SU-DHL-6 (cell line): ENCODE measurements around the gene ANXA11.

ENCODE experiments used
- H2AFZ ChIP-seq: fragments of 200-600 bp; sonication (generic); 2 replicates; pipeline ENCODE4 v1.6.1; 2014; ENCODE audit warnings: low read depth, mild to moderate bottlenecking, moderate library complexity, mixed read lengths, antibody characterized with exemption, low read length; ENCODE audit not compliant: severe bottlenecking
- H3F3A ChIP-seq: fragments of 200-600 bp; shearing (Covaris generic); 2 replicates; pipeline ENCODE4 v1.6.0; 2016; ENCODE audit warnings: antibody characterized with exemption, mild to moderate bottlenecking; ENCODE audit not compliant: insufficient read depth
- H3K27ac ChIP-seq: fragments of 200-600 bp; sonication (generic); 2 replicates; pipeline ENCODE4 v1.5.1; 2016; ENCODE audit warnings: low read depth, mild to moderate bottlenecking, low read length, moderate library complexity, mixed read lengths
- H3K27me3 ChIP-seq: fragments of 200-600 bp; sonication (generic), shearing (Covaris generic); 2 replicates; pipeline ENCODE4 v1.6.0; 2014; ENCODE audit warnings: mild to moderate bottlenecking, low read length
- H3K36me3 ChIP-seq: fragments of 200-600 bp; sonication (generic); 2 replicates; pipeline ENCODE4 v1.6.1; 2014; ENCODE audit warnings: mild to moderate bottlenecking, low read length, mixed read lengths
- H3K4me2 ChIP-seq: fragments of 300-600, 200-600 bp; shearing (Covaris generic), sonication (generic); 2 replicates; pipeline ENCODE4 v1.6.0; 2014; ENCODE audit warnings: low read length, low read depth, mild to moderate bottlenecking; ENCODE audit not compliant: poor library complexity, severe bottlenecking
- H3K4me3 ChIP-seq: fragments of 200-600 bp; sonication (generic); 2 replicates; pipeline ENCODE4 v1.5.1; 2014; ENCODE audit warnings: antibody characterized with exemption, low read length, mild to moderate bottlenecking, mixed read lengths; ENCODE audit not compliant: insufficient read depth, poor library complexity, severe bottlenecking
- H3K79me2 ChIP-seq: fragments of 200-600 bp; sonication (generic); 2 replicates; pipeline ENCODE4 v1.6.1; 2014; ENCODE audit warnings: mild to moderate bottlenecking, low read length, moderate library complexity; ENCODE audit not compliant: insufficient read depth
- H3K9ac ChIP-seq: fragments of 200-600 bp; sonication (generic); 2 replicates; pipeline ENCODE4 v1.7.0; 2014; ENCODE audit warnings: mild to moderate bottlenecking, low read length
- H3K9me2 ChIP-seq: fragments of 200-600 bp; sonication (generic); replicated peaks from 2 replicates; pipeline ENCODE4 v1.6.1; 2014; ENCODE audit warnings: low read length; ENCODE audit not compliant: insufficient read depth
- H3K9me3 ChIP-seq: fragments of 200-600 bp; sonication (generic); 2 replicates; pipeline ENCODE4 v1.6.1; 2014; ENCODE audit warnings: low read length, mixed read lengths; ENCODE audit not compliant: insufficient read depth
- H4K20me1 ChIP-seq: fragments of 200-600 bp; sonication (generic); 2 replicates; pipeline ENCODE4 v1.6.1; 2014; ENCODE audit warnings: low read depth, mild to moderate bottlenecking, antibody characterized with exemption, low read length, moderate library complexity, mixed read lengths
- EZH2phosphoT487 ChIP-seq: fragments of 200-600 bp; sonication (generic), shearing (Covaris generic); conservative IDR thresholded peaks from 2 replicates; pipeline ENCODE4 v1.6.1; 2018; ENCODE audit warnings: mild to moderate bottlenecking, antibody characterized with exemption, low read length, moderate library complexity, mixed read lengths
- TF ChIP-seq, protein P1 (sequence below): fragments of 200-600 bp; sonication (generic); IDR thresholded peaks from one replicate; pipeline ENCODE4 v1.5.1; 2017; ENCODE audit warnings: antibody characterized with exemption, mild to moderate bottlenecking, low read length, moderate library complexity; ENCODE audit not compliant: insufficient read depth, poor library complexity, severe bottlenecking

The ANXA11 gene

GRCh38 chr10:80108576-80109239, 96.6 kb downstream of the ANXA11 start:
- no peak overlapping the region for H3K27ac ChIP-seq
- no peak overlapping the region for H3K9ac ChIP-seq
- H2AFZ ChIP-seq, result no peak overlapping the region
- H3K36me3 ChIP-seq, result no peaks in the 10 kb centered on the region
- H3K9me3 ChIP-seq, result peaks cover 14% of the 10 kb centered on the region; the same call in 1 of the 2 replicates
- no peak overlapping the region for H3K4me3 ChIP-seq
- no peak overlapping the region for H3K4me2 ChIP-seq
- H3K79me2 ChIP-seq, result no peaks in the 10 kb centered on the region
- H3K9me2 ChIP-seq, result no peaks in the 10 kb centered on the region
- no peaks in the 10 kb centered on the region for H4K20me1 ChIP-seq
- no peaks in the 10 kb centered on the region for H3F3A ChIP-seq
- TF ChIP-seq EZH2phosphoT487, result no peak
- TF ChIP-seq, protein P1, sequence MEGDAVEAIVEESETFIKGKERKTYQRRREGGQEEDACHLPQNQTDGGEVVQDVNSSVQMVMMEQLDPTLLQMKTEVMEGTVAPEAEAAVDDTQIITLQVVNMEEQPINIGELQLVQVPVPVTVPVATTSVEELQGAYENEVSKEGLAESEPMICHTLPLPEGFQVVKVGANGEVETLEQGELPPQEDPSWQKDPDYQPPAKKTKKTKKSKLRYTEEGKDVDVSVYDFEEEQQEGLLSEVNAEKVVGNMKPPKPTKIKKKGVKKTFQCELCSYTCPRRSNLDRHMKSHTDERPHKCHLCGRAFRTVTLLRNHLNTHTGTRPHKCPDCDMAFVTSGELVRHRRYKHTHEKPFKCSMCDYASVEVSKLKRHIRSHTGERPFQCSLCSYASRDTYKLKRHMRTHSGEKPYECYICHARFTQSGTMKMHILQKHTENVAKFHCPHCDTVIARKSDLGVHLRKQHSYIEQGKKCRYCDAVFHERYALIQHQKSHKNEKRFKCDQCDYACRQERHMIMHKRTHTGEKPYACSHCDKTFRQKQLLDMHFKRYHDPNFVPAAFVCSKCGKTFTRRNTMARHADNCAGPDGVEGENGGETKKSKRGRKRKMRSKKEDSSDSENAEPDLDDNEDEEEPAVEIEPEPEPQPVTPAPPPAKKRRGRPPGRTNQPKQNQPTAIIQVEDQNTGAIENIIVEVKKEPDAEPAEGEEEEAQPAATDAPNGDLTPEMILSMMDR, result no peak
- no peaks in the 10 kb centered on the region for H3K27me3 ChIP-seq

DNA sequence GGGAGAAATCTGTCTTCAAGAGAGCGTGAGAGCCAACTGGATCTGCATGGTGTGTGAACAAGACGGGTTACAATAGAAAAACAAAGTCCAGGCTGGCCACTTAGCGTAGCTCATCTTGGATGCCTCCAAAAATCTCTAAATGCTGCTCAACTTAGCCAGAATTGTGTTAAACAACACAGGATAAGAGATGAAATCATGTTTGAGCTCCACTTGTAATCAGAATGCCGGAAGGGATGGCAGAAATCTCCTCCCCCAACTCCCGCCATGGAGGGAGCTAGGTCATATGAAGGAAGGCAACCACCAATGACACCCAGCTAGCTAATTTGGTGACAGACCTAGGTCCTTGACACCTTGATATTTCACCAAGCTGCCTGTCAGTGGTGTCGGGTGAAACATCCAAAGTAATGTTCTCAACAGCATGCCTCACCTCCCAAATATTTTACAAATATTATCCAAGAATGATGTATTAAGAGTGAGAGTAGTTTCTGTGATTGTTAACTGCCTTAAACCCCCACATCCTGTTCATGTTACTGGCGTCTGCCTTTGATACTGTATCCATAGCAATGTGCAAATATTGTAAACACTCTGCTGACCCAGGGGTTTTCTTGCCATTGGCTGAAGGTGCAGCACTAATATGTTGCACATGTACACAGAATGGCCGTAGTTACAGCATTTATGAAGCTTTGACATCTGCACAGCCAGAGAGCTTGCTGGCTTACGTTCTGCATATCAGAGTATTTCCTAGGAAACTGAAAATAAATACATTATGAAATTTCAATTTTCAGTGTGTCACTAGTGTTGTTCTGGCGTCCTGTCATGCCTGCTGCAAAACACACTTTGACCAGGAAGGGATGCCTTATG, 101.0 kb downstream of the ANXA11 start:
- Histone ChIP-seq H3K79me2 (no peaks in the 10 kb centered on the region), H2AFZ (no peak overlapping the region), H3K36me3 (no peaks in the 10 kb centered on the region), H3K9ac (no peak overlapping the region), H3K4me2 (no peak overlapping the region), H3F3A (no peaks in the 10 kb centered on the region), H3K9me2 (no peaks in the 10 kb centered on the region), H3K9me3 (peaks cover 11% of the 10 kb centered on the region; the same call in 1 of the 2 replicates), H3K4me3 (no peak overlapping the region), H3K27me3 (no peaks in the 10 kb centered on the region), H4K20me1 (no peaks in the 10 kb centered on the region), H3K27ac (no peak overlapping the region)
- no peak for TF ChIP-seq EZH2phosphoT487
